Kidney epithelial cell (primary cell): Measurements from ENCODE around the gene GLS. TPM values are rescaled to one million over a fixed set of nuclear protein-coding genes. Genes with fewer than 3 reads are reported as not detected.

Experiments
- DNase-seq: peaks from one replicate; pipeline ENCODE4 v3.0.0-alpha.2; 2010; ENCODE audit warnings: low read depth
- H3K27me3 ChIP-seq: 2 replicates; pipeline ENCODE4 v1.6.0; 2011; ENCODE audit warnings: low read length; ENCODE audit not compliant: control insufficient read depth, insufficient read depth
- H3K36me3 ChIP-seq: 2 replicates; pipeline ENCODE4 v1.5.1; 2011; ENCODE audit warnings: low read length; ENCODE audit not compliant: control insufficient read depth, insufficient read depth
- H3K4me3 ChIP-seq: 2 replicates; pipeline ENCODE4 v1.5.1; 2011; ENCODE audit warnings: low read depth, mild to moderate bottlenecking, control low read depth, low read length
- total RNA-seq: library from RNA; depleted of rRNA; stranded (reverse); fragments of >200 nt; gene quantifications from 2 replicates; pipeline ENCODE4 v1.2.3, GENCODE V29; 2015
- TF ChIP-seq, protein P1 (sequence below): IDR thresholded peaks from 2 replicates; pipeline ENCODE4 v1.5.1; 2011; ENCODE audit warnings: mild to moderate bottlenecking, moderate library complexity, low read length, control low read depth, inconsistent platforms; ENCODE audit not compliant: insufficient read depth, poor library complexity, severe bottlenecking

Gene GLS
- total RNA-seq, 1 donor from 2014 or later, result 85.0 TPM

- peaks cover 4% of the 10 kb centered on the region for H3K36me3 ChIP-seq
- TF ChIP-seq, protein P1, sequence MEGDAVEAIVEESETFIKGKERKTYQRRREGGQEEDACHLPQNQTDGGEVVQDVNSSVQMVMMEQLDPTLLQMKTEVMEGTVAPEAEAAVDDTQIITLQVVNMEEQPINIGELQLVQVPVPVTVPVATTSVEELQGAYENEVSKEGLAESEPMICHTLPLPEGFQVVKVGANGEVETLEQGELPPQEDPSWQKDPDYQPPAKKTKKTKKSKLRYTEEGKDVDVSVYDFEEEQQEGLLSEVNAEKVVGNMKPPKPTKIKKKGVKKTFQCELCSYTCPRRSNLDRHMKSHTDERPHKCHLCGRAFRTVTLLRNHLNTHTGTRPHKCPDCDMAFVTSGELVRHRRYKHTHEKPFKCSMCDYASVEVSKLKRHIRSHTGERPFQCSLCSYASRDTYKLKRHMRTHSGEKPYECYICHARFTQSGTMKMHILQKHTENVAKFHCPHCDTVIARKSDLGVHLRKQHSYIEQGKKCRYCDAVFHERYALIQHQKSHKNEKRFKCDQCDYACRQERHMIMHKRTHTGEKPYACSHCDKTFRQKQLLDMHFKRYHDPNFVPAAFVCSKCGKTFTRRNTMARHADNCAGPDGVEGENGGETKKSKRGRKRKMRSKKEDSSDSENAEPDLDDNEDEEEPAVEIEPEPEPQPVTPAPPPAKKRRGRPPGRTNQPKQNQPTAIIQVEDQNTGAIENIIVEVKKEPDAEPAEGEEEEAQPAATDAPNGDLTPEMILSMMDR, result no peak
- DNase-seq, result no peak
- H3K27me3 ChIP-seq, result no peaks in the 10 kb centered on the region
- no peak overlapping the region for H3K4me3 ChIP-seq
Observed at GRCh38 chr2:190980630-190981209, 100.1 kb downstream of the GLS start.

DNA sequence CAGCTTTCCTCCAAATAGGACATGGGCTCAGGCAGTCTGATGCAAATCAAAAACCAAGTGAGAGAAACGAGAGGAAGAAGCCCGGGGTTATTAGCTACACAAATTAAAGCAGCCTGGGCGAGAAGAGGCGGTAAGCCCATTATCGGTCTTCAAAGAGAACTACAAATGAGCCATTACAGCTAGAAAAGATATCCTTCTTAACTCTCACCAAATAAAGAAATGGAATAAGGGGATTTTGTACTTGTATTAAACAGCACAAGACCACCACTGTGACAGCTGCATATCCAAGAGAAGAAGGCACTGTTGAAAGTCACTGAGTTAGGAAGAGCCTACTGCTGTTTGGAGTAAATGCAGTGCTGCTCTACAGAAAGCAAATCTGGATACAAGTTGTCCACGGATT, 100.7 kb downstream of the GLS start:
- Histone ChIP-seq H3K36me3 (peaks cover 5% of the 10 kb centered on the region), H3K4me3 (no peak overlapping the region), H3K27me3 (no peaks in the 10 kb centered on the region)
- TF ChIP-seq, protein P1, result no peak
- no peak for DNase-seq

DNA sequence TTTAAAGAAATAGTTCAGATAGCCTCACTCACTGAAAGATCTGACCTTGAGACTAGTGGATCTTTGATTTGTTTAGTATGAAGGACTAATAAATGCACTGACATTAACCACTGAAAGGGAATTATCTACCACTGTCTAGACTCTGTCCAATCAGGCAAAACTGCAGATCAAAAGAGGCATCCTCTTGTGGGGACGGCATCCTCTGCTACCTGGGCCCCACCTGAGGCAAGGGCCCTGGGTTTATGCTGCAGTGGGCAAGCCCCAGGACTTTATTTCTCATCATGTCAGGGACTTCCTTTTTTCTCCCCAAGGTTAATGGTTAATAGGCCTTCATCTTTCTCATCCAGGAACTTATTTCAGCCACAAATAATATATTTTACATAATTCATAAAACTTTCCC, 101.1 kb downstream of the GLS start:
- no peak for DNase-seq
- no peaks in the 10 kb centered on the region for H3K27me3 ChIP-seq
- peaks cover 6% of the 10 kb centered on the region for H3K36me3 ChIP-seq
- TF ChIP-seq, protein P1, result no peak
- H3K4me3 ChIP-seq, result no peak overlapping the region

- H3K36me3 ChIP-seq, result peaks cover 6% of the 10 kb centered on the region
- H3K4me3 ChIP-seq, result no peak overlapping the region
- H3K27me3 ChIP-seq, result no peaks in the 10 kb centered on the region
- TF ChIP-seq, protein P1, result no peak
- no peak for DNase-seq
Observed at GRCh38 chr2:190982262-190983034, 101.8 kb downstream of the GLS start.

- Histone ChIP-seq H3K36me3 (peaks cover 5% of the 10 kb centered on the region), H3K4me3 (no peak overlapping the region), H3K27me3 (no peaks in the 10 kb centered on the region)
- TF ChIP-seq, protein P1, result no peak
- DNase-seq, result no peak
Observed at GRCh38 chr2:190984595-190984994, 104.0 kb downstream of the GLS start.
